ENCODE measurements around the gene LHFPL3.

LHFPL3 gene

GRCh38 chr7:104299323-104299722, 29.1 kb upstream of the LHFPL3 start:
- TF ChIP-seq, protein P1, sequence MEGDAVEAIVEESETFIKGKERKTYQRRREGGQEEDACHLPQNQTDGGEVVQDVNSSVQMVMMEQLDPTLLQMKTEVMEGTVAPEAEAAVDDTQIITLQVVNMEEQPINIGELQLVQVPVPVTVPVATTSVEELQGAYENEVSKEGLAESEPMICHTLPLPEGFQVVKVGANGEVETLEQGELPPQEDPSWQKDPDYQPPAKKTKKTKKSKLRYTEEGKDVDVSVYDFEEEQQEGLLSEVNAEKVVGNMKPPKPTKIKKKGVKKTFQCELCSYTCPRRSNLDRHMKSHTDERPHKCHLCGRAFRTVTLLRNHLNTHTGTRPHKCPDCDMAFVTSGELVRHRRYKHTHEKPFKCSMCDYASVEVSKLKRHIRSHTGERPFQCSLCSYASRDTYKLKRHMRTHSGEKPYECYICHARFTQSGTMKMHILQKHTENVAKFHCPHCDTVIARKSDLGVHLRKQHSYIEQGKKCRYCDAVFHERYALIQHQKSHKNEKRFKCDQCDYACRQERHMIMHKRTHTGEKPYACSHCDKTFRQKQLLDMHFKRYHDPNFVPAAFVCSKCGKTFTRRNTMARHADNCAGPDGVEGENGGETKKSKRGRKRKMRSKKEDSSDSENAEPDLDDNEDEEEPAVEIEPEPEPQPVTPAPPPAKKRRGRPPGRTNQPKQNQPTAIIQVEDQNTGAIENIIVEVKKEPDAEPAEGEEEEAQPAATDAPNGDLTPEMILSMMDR (IDR thresholded peaks at IDR 0.05; ENCODE audit: extremely low read depth, insufficient read depth, missing control alignments) = no peak
- in situ Hi-C loops (cut with MboI; ENCODE audit: low pct_unique_long_range_greater_than_20kb, low sequenced_read_pairs, unreplicated experiment) = no loop called here
- no peak for DNase-seq (ENCODE audit: low spot score)

- DNase-seq (ENCODE audit: low spot score) = no peak
- in situ Hi-C loops (cut with MboI; ENCODE audit: low pct_unique_long_range_greater_than_20kb, low sequenced_read_pairs, unreplicated experiment) = no loop called here
- TF ChIP-seq, protein P1 (IDR thresholded peaks at IDR 0.05; ENCODE audit: extremely low read depth, insufficient read depth, missing control alignments) = no peak
These were observed 28.6 kb upstream of the LHFPL3 start for GRCh38 chr7:104299777-104300176.

GRCh38 chr7:104306793-104307192, 21.6 kb upstream of the LHFPL3 start:
- in situ Hi-C loops (cut with MboI; ENCODE audit: low pct_unique_long_range_greater_than_20kb, low sequenced_read_pairs, unreplicated experiment) = no loop called here
- TF ChIP-seq, protein P1 (IDR thresholded peaks at IDR 0.05; ENCODE audit: extremely low read depth, insufficient read depth, missing control alignments) = no peak
- DNase-seq (ENCODE audit: low spot score) = no peak

DNA sequence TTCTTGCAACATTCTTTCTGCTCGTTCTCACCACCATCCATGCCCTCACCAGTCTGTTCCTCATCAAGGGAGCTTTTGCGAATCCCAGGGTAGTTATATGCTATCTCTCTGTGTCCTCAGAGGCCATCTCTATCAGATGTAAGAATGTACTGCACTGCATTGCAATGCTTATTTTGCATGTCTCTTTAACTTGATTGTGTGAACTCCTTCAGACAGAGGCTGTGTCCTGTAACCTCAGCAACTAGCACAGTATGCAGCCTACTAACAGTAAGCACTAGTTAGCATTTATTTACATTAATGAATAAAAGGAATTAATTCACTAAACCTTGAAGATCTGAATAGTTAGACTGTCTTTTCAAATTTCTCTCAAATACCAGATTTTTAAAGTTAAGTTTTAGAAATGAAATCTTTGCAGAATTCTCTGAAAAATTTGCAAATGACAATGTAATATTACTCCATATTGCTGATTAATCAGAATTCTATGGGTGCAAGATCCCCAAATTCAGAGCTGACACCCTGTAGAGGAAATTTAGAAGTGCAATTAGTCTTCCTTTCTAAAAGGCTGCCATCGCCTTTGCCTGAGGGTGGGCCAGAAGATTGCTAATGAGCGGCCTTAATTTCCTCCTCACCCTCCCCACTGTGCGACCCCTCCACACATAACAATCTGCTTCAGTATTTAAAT, 10.3 kb upstream of the LHFPL3 start:
- in situ Hi-C loops (cut with MboI; ENCODE audit: low pct_unique_long_range_greater_than_20kb, low sequenced_read_pairs, unreplicated experiment) = no loop called here
- TF ChIP-seq, protein P1 (IDR thresholded peaks at IDR 0.05; ENCODE audit: extremely low read depth, insufficient read depth, missing control alignments) = no peak
- DNase-seq (ENCODE audit: low spot score) = no peak

- in situ Hi-C loops (cut with MboI; ENCODE audit: low pct_unique_long_range_greater_than_20kb, low sequenced_read_pairs, unreplicated experiment) = no loop called here
- DNase-seq (ENCODE audit: low spot score) = no peak
- TF ChIP-seq, protein P1 (IDR thresholded peaks at IDR 0.05; ENCODE audit: extremely low read depth, insufficient read depth, missing control alignments) = no peak
These were observed 869 bp upstream of the LHFPL3 start for GRCh38 chr7:104327534-104327933.

- DNase-seq (ENCODE audit: low spot score) = no peak
- in situ Hi-C loops (cut with MboI; ENCODE audit: low pct_unique_long_range_greater_than_20kb, low sequenced_read_pairs, unreplicated experiment) = no loop called here
- TF ChIP-seq, protein P1 (IDR thresholded peaks at IDR 0.05; ENCODE audit: extremely low read depth, insufficient read depth, missing control alignments) = no peak
These were observed 486 bp upstream of the LHFPL3 start for GRCh38 chr7:104327938-104328295.

All from GM13977 (cell line).